H1 (cell line): ENCODE data around the gene TBRG4. TPM values are rescaled to one million over a fixed set of nuclear protein-coding genes. Genes with fewer than 3 reads are reported as not detected.

Experiments used
- CTCF ChIA-PET: fragments of 300-600 bp; sonication (Branson Sonifier 250); formaldehyde crosslinking; loops from one replicate; lab custom pipeline; 2021; ENCODE audit not compliant: partially characterized antibody; lab: Charles Lee
- POLR2A ChIA-PET: fragments of 300-600 bp; sonication (Branson Sonifier 250); formaldehyde crosslinking; loops from one replicate; lab custom pipeline; 2021; ENCODE audit warnings: inconsistent platforms; ENCODE audit not compliant: partially characterized antibody; lab: Charles Lee
- DNase-seq, 2 experiments: peaks; one replicate each; pipeline versions ENCODE4 v3.0.0 to v3.0.0-alpha.2; 2010 to 2022; ENCODE audit warnings: low spot score in 2 of 2, low read depth in 1 of 2, mixed read lengths in 1 of 2
- FAIRE-seq: peaks from 2 replicates; lab custom pipeline; 2011; peaks lifted over from hg19 to GRCh38; lab: Jason Lieb, UNC
- H2AFZ ChIP-seq: 2 replicates; pipeline ENCODE4 v1.8.1; 2012; ENCODE audit warnings: low read length, inconsistent platforms
- H2AK5ac ChIP-seq: 2 replicates; pipeline ENCODE4 v1.6.1; 2013; ENCODE audit warnings: low read depth, low read length
- H2BK120ac ChIP-seq: replicated peaks from 2 replicates; pipeline ENCODE3; 2013; ENCODE audit warnings: low read depth, low read length, inconsistent platforms
- H2BK12ac ChIP-seq: 2 replicates; pipeline ENCODE4 v1.6.1; 2013; ENCODE audit warnings: low read depth, low read length
- H2BK15ac ChIP-seq: 2 replicates; pipeline ENCODE4 v1.6.1; 2013; ENCODE audit warnings: low read length
- H2BK20ac ChIP-seq: 2 replicates; pipeline ENCODE4 v1.6.1; 2013; ENCODE audit warnings: low read length
- H2BK5ac ChIP-seq: 2 replicates; pipeline ENCODE4 v1.6.1; 2013; ENCODE audit warnings: low read depth, low read length
- H3K14ac ChIP-seq: 2 replicates; pipeline ENCODE4 v1.6.1; 2013; ENCODE audit warnings: inconsistent platforms; ENCODE audit not compliant: insufficient read length
- H3K18ac ChIP-seq: 2 replicates; pipeline ENCODE4 v1.6.1; 2013; ENCODE audit warnings: low read length; ENCODE audit errors: extremely low read depth
- H3K23ac ChIP-seq: 2 replicates; pipeline ENCODE4 v1.6.1; 2013; ENCODE audit warnings: inconsistent platforms; ENCODE audit not compliant: insufficient read length
- H3K23me2 ChIP-seq: 2 replicates; pipeline ENCODE4 v1.6.1; 2013; ENCODE audit warnings: low read depth, low read length
- H3K27ac ChIP-seq: 2 replicates; pipeline ENCODE4 v1.6.1; 2011; ENCODE audit warnings: low read depth, low read length, inconsistent platforms
- H3K27me3 ChIP-seq, 4 experiments: replicated peaks in 1 of 4; 1 replicate in 1 of 4; 2 replicates in 3 of 4; pipeline versions ENCODE4 v1.6.1 to v1.8.1; 2011 to 2013; ENCODE audit warnings: low read length in 3 of 4, mild to moderate bottlenecking in 3 of 4, inconsistent platforms in 2 of 4, mixed read lengths in 2 of 4, moderate library complexity in 1 of 4; ENCODE audit not compliant: control insufficient read depth in 3 of 4, insufficient read depth in 3 of 4; ENCODE audit errors: extremely low read depth in 1 of 4
- H3K36me3 ChIP-seq, 4 experiments: 2 replicates each; pipeline versions ENCODE4 v1.6.1 to v1.8.1; 2011 to 2013; ENCODE audit warnings: mild to moderate bottlenecking in 4 of 4, low read length in 3 of 4, moderate library complexity in 2 of 4, control low read depth in 1 of 4, inconsistent platforms in 1 of 4; ENCODE audit not compliant: insufficient read depth in 4 of 4, control insufficient read depth in 2 of 4
- H3K4ac ChIP-seq: replicated peaks from 2 replicates; pipeline ENCODE3; 2013; ENCODE audit warnings: low read length, low read depth, mixed read lengths, inconsistent platforms; ENCODE audit not compliant: insufficient read length
- H3K4me1 ChIP-seq, 4 experiments: replicated peaks in 1 of 4; 1 replicate in 1 of 4; 2 replicates in 3 of 4; pipeline versions ENCODE4 v1.6.1 to v1.8.1; 2011 to 2013; ENCODE audit warnings: low read length in 3 of 4, inconsistent platforms in 2 of 4, mixed read lengths in 1 of 4; ENCODE audit not compliant: insufficient read depth in 4 of 4, control insufficient read depth in 3 of 4
- H3K4me2 ChIP-seq, 2 experiments: 2 replicates each; pipeline versions ENCODE4 v1.6.1 to v1.8.1; 2011 to 2013; ENCODE audit warnings: low read depth in 2 of 2, low read length in 2 of 2, control low read depth in 1 of 2, inconsistent platforms in 1 of 2, mild to moderate bottlenecking in 1 of 2; ENCODE audit not compliant: insufficient read depth in 1 of 2
- H3K4me3 ChIP-seq, 4 experiments: fragments of 200-600, 300-600 bp in 1 of 4; sonication (generic), shearing (Covaris generic), sonication (Bioruptor Twin) in 1 of 4; 2 replicates each; pipeline versions ENCODE4 v1.5.1 to v1.8.1; 2011 to 2016; ENCODE audit warnings: low read length in 4 of 4, low read depth in 3 of 4, control low read depth in 2 of 4, inconsistent platforms in 2 of 4, mild to moderate bottlenecking in 2 of 4, mixed read lengths in 1 of 4, moderate library complexity in 1 of 4; ENCODE audit not compliant: insufficient read depth in 2 of 4; ENCODE audit errors: extremely low read depth in 1 of 4
- H3K56ac ChIP-seq: replicated peaks from 2 replicates; pipeline ENCODE3; 2013; ENCODE audit warnings: low read depth, mild to moderate bottlenecking, mixed read lengths, low read length, inconsistent platforms; ENCODE audit not compliant: insufficient read length
- H3K79me1 ChIP-seq: 2 replicates; pipeline ENCODE4 v1.6.1; 2013; ENCODE audit warnings: low read depth, low read length, control low read depth
- H3K79me2 ChIP-seq, 2 experiments: 2 replicates each; pipeline versions ENCODE4 v1.6.1 to v1.8.1; 2012 to 2013; ENCODE audit warnings: low read length in 2 of 2, mild to moderate bottlenecking in 2 of 2, inconsistent platforms in 1 of 2; ENCODE audit not compliant: insufficient read depth in 2 of 2, control insufficient read depth in 1 of 2
- H3K9ac ChIP-seq, 4 experiments: replicated peaks in 1 of 4; 1 replicate in 1 of 4; 2 replicates in 3 of 4; pipeline versions ENCODE4 v1.6.1 to v1.8.1; 2011 to 2013; ENCODE audit warnings: low read depth in 3 of 4, low read length in 3 of 4, control low read depth in 2 of 4, mild to moderate bottlenecking in 2 of 4, moderate library complexity in 2 of 4, inconsistent platforms in 1 of 4; ENCODE audit errors: extremely low read depth in 1 of 4
- H3K9me3 ChIP-seq, 2 experiments: 2 replicates each; pipeline versions ENCODE4 v1.6.1 to v1.8.1; 2012 to 2013; ENCODE audit warnings: mild to moderate bottlenecking in 2 of 2, moderate library complexity in 2 of 2, control low read depth in 1 of 2, inconsistent platforms in 1 of 2, low read depth in 1 of 2, low read length in 1 of 2, mixed read lengths in 1 of 2; ENCODE audit not compliant: insufficient read depth in 2 of 2
- H4K20me1 ChIP-seq, 2 experiments: replicated peaks in 1 of 2; 2 replicates each; pipeline versions ENCODE3 to v1.8.1; 2011 to 2013; ENCODE audit warnings: inconsistent platforms in 2 of 2, low read length in 2 of 2, mild to moderate bottlenecking in 1 of 2; ENCODE audit not compliant: insufficient read depth in 2 of 2, control insufficient read depth in 1 of 2
- H4K5ac ChIP-seq: 2 replicates; pipeline ENCODE4 v1.6.1; 2013; ENCODE audit warnings: low read length, low read depth, mixed read lengths, inconsistent platforms; ENCODE audit not compliant: insufficient read length
- H4K8ac ChIP-seq: 2 replicates; pipeline ENCODE4 v1.8.0; 2013; ENCODE audit warnings: mild to moderate bottlenecking, moderate library complexity, low read length, inconsistent platforms; ENCODE audit not compliant: insufficient read depth; ENCODE audit errors: extremely low read depth
- H4K91ac ChIP-seq: replicated peaks from 2 replicates; pipeline ENCODE3; 2013; ENCODE audit warnings: low read length, mixed read lengths, inconsistent platforms; ENCODE audit not compliant: insufficient read length
- ASH2L ChIP-seq: fragments of 200-600, 300-600 bp; sonication (generic); IDR thresholded peaks from one replicate; pipeline ENCODE4 v1.7.1; 2017; ENCODE audit warnings: low read length
- BCL11A ChIP-seq, 2 experiments: IDR thresholded peaks; one replicate each; pipeline ENCODE4 v1.6.1; 2011; ENCODE audit warnings: low read depth in 2 of 2, low read length in 2 of 2, mild to moderate bottlenecking in 2 of 2
- CEBPB ChIP-seq: IDR thresholded peaks from 2 replicates; pipeline ENCODE4 v1.6.1; 2012; ENCODE audit warnings: low read depth, low read length
- CREB1 ChIP-seq: IDR thresholded peaks from 2 replicates; pipeline ENCODE4 v1.6.1; 2012; ENCODE audit warnings: inconsistent platforms
- EZH2 ChIP-seq: fragments of 200-600 bp; sonication (generic); IDR thresholded peaks from 2 replicates; pipeline ENCODE4 v1.7.1; 2012; ENCODE audit warnings: low read depth, mild to moderate bottlenecking, moderate library complexity, low read length, inconsistent platforms; ENCODE audit not compliant: severe bottlenecking
- JUN ChIP-seq: IDR thresholded peaks from 2 replicates; pipeline ENCODE4 v1.6.1; 2011; ENCODE audit warnings: low read depth, mild to moderate bottlenecking, improper control_type of control experiment, low read length
- NRF1 ChIP-seq: IDR thresholded peaks from 2 replicates; pipeline ENCODE4 v1.6.1; 2011; ENCODE audit warnings: mild to moderate bottlenecking, low read depth, low read length, improper control_type of control experiment
- RXRA ChIP-seq: IDR thresholded peaks from 2 replicates; pipeline ENCODE4 v1.6.1; 2011; ENCODE audit warnings: low read depth, mild to moderate bottlenecking, low read length, moderate library complexity; ENCODE audit not compliant: insufficient read depth
- SP4 ChIP-seq: IDR thresholded peaks from 2 replicates; pipeline ENCODE4 v1.6.1; 2012; ENCODE audit warnings: low read length, inconsistent platforms
- SUZ12 ChIP-seq: fragments of 200-600 bp; sonication (generic); IDR thresholded peaks from 2 replicates; pipeline ENCODE4 v1.6.1; 2012; ENCODE audit warnings: mild to moderate bottlenecking, inconsistent platforms, low read length, moderate library complexity, mixed read lengths
- WGBS, 2 experiments: shearing (Covaris generic) in 1 of 2; methylation state at CpG; one replicate each; pipeline versions ENCODE4 v1.1.6 to v1.1.7; 2013 to 2015; ENCODE audit warnings: low lambda C conversion rate in 2 of 2, mixed read lengths in 2 of 2, inconsistent platforms in 1 of 2, low coverage in 1 of 2, missing lambda C conversion rate in 1 of 2; ENCODE audit not compliant: insufficient replicate concordance in 2 of 2, insufficient coverage in 1 of 2, insufficient read length in 1 of 2; ENCODE audit errors: extremely low coverage in 1 of 2, missing lambda C conversion rate in 1 of 2; 5-methylcytosine and 5-hydroxymethylcytosine counted together
- polyA plus RNA-seq, 7 experiments: library from polyadenylated mRNA; depleted of rRNA in 3 of 7; stranded (reverse) in 5 of 7; unstranded in 2 of 7; fragments of >200 nt in 5 of 7; fragments of 200-250 nt in 2 of 7; gene quantifications; 1 replicate in 5 of 7; 2 replicates in 1 of 7; 4 replicates in 1 of 7; pipeline versions ENCODE4 v1.2.1 to v1.2.3, GENCODE V29; 2011 to 2013; ENCODE audit warnings: missing spikeins in 2 of 7, mixed read lengths in 2 of 7
- total RNA-seq: library from RNA; stranded (reverse); fragmentation: NEBNext Ultra II Directional; extraction: Animal tissue kit (Norgen Biotek cat#: 25700); gene quantifications from 2 replicates; pipeline ENCODE4 v1.2.1, GENCODE V29; 2021

TBRG4 gene
- total and polyA plus RNA-seq, 2 of the 8 experiments (the other 6 are each of a cell fraction or from before 2014, with no cell fraction given) = 110 to 137 TPM

DNA sequence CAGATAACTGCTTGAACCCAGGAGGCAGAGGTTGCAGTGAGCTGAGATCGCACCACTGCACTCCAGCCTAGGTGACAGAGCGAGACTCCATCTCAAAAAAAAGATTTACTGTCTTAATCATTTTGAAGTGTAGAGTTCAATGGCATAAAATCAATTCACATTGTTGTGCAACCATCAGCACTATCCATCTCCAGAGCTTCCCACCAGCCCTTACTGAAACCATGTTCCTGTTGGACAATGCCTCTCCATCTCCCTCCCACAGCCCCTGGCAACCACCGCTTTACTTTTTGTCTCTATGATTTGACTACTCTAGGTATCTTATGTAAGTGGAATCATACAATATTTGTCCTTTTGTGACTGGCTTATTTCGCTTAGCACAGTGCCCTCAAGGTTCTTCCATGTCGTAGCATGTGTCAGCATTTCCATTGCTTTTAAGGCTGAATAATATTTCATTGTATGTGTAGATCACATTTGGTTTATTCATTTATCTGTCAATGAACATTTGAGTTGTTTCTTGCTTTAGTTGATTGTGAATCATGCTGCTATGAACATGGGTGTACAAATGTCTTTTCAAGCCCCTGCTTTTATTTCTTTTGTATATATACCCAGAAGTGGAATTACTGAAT, 55.8 kb downstream of the TBRG4 start:
- Histone ChIP-seq H3K4me3 (no peak overlapping the region), H3K9ac (no peak overlapping the region), H3K4me2 (no peak overlapping the region), H2BK20ac (no peak overlapping the region), H2BK120ac (no peak overlapping the region), H4K91ac (no peak overlapping the region), H3K23me2 (no peaks in the 10 kb centered on the region), H4K20me1 (peaks cover 0 to 7% of the 10 kb centered on the region in 2 experiments), H4K8ac (no peak overlapping the region), H3K27ac (no peak overlapping the region), H3K56ac (no peak overlapping the region), H3K36me3 (peaks cover 0 to 2% (median 0%) of the 10 kb centered on the region in 4 experiments; a peak in 1 of 8 replicates), H3K79me2 (no peaks in the 10 kb centered on the region), H2AFZ (no peak overlapping the region), H3K4me1 (no peaks in the 10 kb centered on the region), H2AK5ac (no peak overlapping the region), H3K4ac (no peak overlapping the region), H2BK12ac (no peak overlapping the region), H2BK5ac (no peak overlapping the region), H2BK15ac (no peak overlapping the region), H3K23ac (no peak overlapping the region), H3K27me3 (no peaks in the 10 kb centered on the region), H3K9me3 (no peaks in the 10 kb centered on the region), H3K18ac (no peak overlapping the region), H3K14ac (no peak overlapping the region), H4K5ac (no peak overlapping the region), H3K79me1 (no peaks in the 10 kb centered on the region; the same call in 1 of the 2 replicates)
- DNase-seq = no peak
- CTCF ChIA-PET = no interaction called here
- WGBS, 2 experiments = 94% methylated on average over 5 of the region's 5 CpGs; no CpG with 5 or more reads in 1 of the 2 experiments
- FAIRE-seq = no peak
- POLR2A ChIA-PET = interaction anchor here (1.2 kb wide), 1 partner anchor 259 kb away, joined by 3 read pairs; no protein-coding TSS in a partner anchor
- no peak for TF ChIP-seq RXRA
- no peak for TF ChIP-seq EZH2
- TF ChIP-seq SP4 = no peak
- TF ChIP-seq ASH2L = no peak
- no peak for TF ChIP-seq CREB1
- TF ChIP-seq BCL11A (IDR thresholded peaks at IDR 0.05; ENCODE audit: low read depth in 2 of 2, low read length in 2 of 2) = no peak
- no peak for TF ChIP-seq SUZ12
- no peak for TF ChIP-seq NRF1
- no peak for TF ChIP-seq JUN
- TF ChIP-seq CEBPB = no peak
